HCT116 (cell line): ENCODE measurements around the gene BFSP1. TPM values are rescaled to one million over a fixed set of nuclear protein-coding genes. Genes with fewer than 3 reads are reported as not detected.

Experiments
- ATAC-seq: fragments of 200-7000 bp; cut with Tn5 transposase; 2 replicates; pipeline ENCODE4 v1.9.1; 2020; ENCODE audit warnings: mild to moderate bottlenecking, moderate library complexity
- BruUV-seq: library from RNA; stranded (reverse); fragments of 400-500 nt; replicated peaks from 2 replicates; lab custom pipeline; 2021; lab: Mats Ljungman, UMichigan
- CTCF ChIA-PET: fragments of 300-600 bp; sonication (Branson Sonifier 250); formaldehyde crosslinking; loops from one replicate; lab custom pipeline; 2021; ENCODE audit warnings: antibody characterized with exemption; lab: Charles Lee
- POLR2A ChIA-PET: fragments of 300-600, 350-600 bp; sonication (Branson Sonifier 250); formaldehyde crosslinking; loops from one replicate; lab custom pipeline; 2021; ENCODE audit warnings: antibody characterized with exemption; lab: Charles Lee
- RAD21 ChIA-PET, 2 experiments: fragments of 300-600 bp; sonication (Branson Sonifier 250); formaldehyde crosslinking; loops; one replicate each; lab custom pipeline; 2023; ENCODE audit warnings: low total read pairs in 2 of 2; ENCODE audit not compliant: uncharacterized antibody in 2 of 2, unreplicated experiment in 2 of 2, low non-redundant PET in 1 of 2; lab: Charles Lee
- DNase-seq: peaks from one replicate; pipeline ENCODE4 v3.0.0-alpha.2; 2010; ENCODE audit warnings: low read depth, low spot score
- H2AFZ ChIP-seq: fragments of 200-600 bp; shearing (Covaris generic), sonication (generic); 2 replicates; pipeline ENCODE4 v1.6.1; 2017; ENCODE audit warnings: low read depth, mixed run types, mixed read lengths, antibody characterized with exemption, low read length; ENCODE audit not compliant: poor library complexity, severe bottlenecking
- H3K27ac ChIP-seq: 2 replicates; pipeline ENCODE4 v1.5.1; 2012; ENCODE audit warnings: low read depth, low read length
- H3K27me3 ChIP-seq: fragments of 200-600 bp; sonication (generic); 2 replicates; pipeline ENCODE4 v1.6.1; 2016; ENCODE audit warnings: mixed run types, low read length, mixed read lengths; ENCODE audit not compliant: insufficient read depth
- H3K36me3 ChIP-seq, 2 experiments: fragments of 200-500 bp in 1 of 2; fragments of 200-600 bp in 1 of 2; sonication (Bioruptor generic) in 1 of 2; sonication (generic) in 1 of 2; 2 replicates each; pipeline versions ENCODE4 v1.5.1 to v1.6.1; 2014 to 2016; ENCODE audit warnings: low read length in 2 of 2, inconsistent platforms in 1 of 2, mixed read lengths in 1 of 2, mixed run types in 1 of 2; ENCODE audit not compliant: insufficient read depth in 2 of 2, control insufficient read depth in 1 of 2
- H3K4me1 ChIP-seq, 2 experiments: fragments of 200-600 bp in 1 of 2; sonication (generic) in 1 of 2; 2 replicates each; pipeline versions ENCODE4 v1.5.1 to v1.6.1; 2012 to 2017; ENCODE audit warnings: low read length in 2 of 2, inconsistent platforms in 1 of 2, mild to moderate bottlenecking in 1 of 2, mixed read lengths in 1 of 2, mixed run types in 1 of 2, moderate library complexity in 1 of 2; ENCODE audit not compliant: insufficient read depth in 2 of 2, control insufficient read depth in 1 of 2
- H3K4me2 ChIP-seq: fragments of 200-600 bp; sonication (generic); 2 replicates; pipeline ENCODE4 v1.6.1; 2017; ENCODE audit warnings: mixed run types, low read length, mixed read lengths
- H3K4me3 ChIP-seq, 2 experiments: fragments of 200-600 bp in 1 of 2; sonication (generic) in 1 of 2; replicated peaks in 1 of 2; 2 replicates each; pipeline ENCODE4 v1.5.1; 2011 to 2016; ENCODE audit warnings: low read length in 2 of 2, control low read depth in 1 of 2, low read depth in 1 of 2, mild to moderate bottlenecking in 1 of 2, mixed read lengths in 1 of 2, mixed run types in 1 of 2
- H3K79me2 ChIP-seq: fragments of 200-600 bp; sonication (generic); 2 replicates; pipeline ENCODE4 v1.6.1; 2017; ENCODE audit warnings: mild to moderate bottlenecking, mixed run types, low read length, moderate library complexity, mixed read lengths; ENCODE audit not compliant: insufficient read depth
- H3K9ac ChIP-seq: fragments of 200-600 bp; sonication (generic); 2 replicates; pipeline ENCODE4 v1.6.1; 2016; ENCODE audit warnings: low read length, mixed read lengths
- H3K9me2 ChIP-seq: fragments of 200-600 bp; sonication (generic), shearing (Covaris generic); 2 replicates; pipeline ENCODE4 v1.6.1; 2017; ENCODE audit warnings: mixed run types, mild to moderate bottlenecking, moderate library complexity; ENCODE audit not compliant: insufficient read depth
- H3K9me3 ChIP-seq, 2 experiments: fragments of 200-500 bp in 1 of 2; fragments of 200-600 bp in 1 of 2; sonication (Bioruptor generic) in 1 of 2; sonication (generic) in 1 of 2; 2 replicates each; pipeline ENCODE4 v1.6.1; 2014 to 2017; ENCODE audit warnings: low read length in 2 of 2, mixed read lengths in 2 of 2, inconsistent platforms in 1 of 2, low read depth in 1 of 2, mild to moderate bottlenecking in 1 of 2, mixed run types in 1 of 2, moderate library complexity in 1 of 2; ENCODE audit not compliant: control insufficient read depth in 1 of 2, insufficient read depth in 1 of 2
- H4K20me1 ChIP-seq: fragments of 200-600 bp; sonication (generic), shearing (Covaris generic); 2 replicates; pipeline ENCODE4 v1.6.1; 2017; ENCODE audit warnings: mixed run types, mild to moderate bottlenecking, moderate library complexity; ENCODE audit not compliant: insufficient read depth
- CBX3 ChIP-seq: IDR thresholded peaks from 2 replicates; pipeline ENCODE4 v1.6.1; 2012; ENCODE audit warnings: low read depth
- ELF1 ChIP-seq: IDR thresholded peaks from 2 replicates; pipeline ENCODE4 v1.6.1; 2012; ENCODE audit warnings: low read depth, borderline replicate concordance
- EZH2phosphoT487 ChIP-seq: fragments of 200-600 bp; IDR thresholded peaks from 2 replicates; pipeline ENCODE4 v1.6.1; 2018; ENCODE audit warnings: antibody characterized with exemption, borderline replicate concordance
- FOSL1 ChIP-seq: IDR thresholded peaks from 2 replicates; pipeline ENCODE4 v1.6.1; 2012; ENCODE audit warnings: low read depth
- JUND ChIP-seq: IDR thresholded peaks from 2 replicates; pipeline ENCODE4 v1.6.1; 2012
- RAD21 ChIP-seq: IDR thresholded peaks from 2 replicates; pipeline ENCODE4 v1.6.1; 2012; ENCODE audit warnings: low read depth, mild to moderate bottlenecking
- SP1 ChIP-seq: IDR thresholded peaks from 2 replicates; pipeline ENCODE4 v1.6.1; 2012; ENCODE audit warnings: low read depth
- TCF7L2 ChIP-seq: IDR thresholded peaks from 2 replicates; pipeline ENCODE4 v1.7.0; 2011; ENCODE audit warnings: borderline replicate concordance, inconsistent platforms; ENCODE audit not compliant: insufficient read depth, insufficient read length; ENCODE audit errors: extremely low read depth
- intact Hi-C: fragments of 100-400 bp; cut with micrococcal nuclease; formaldehyde crosslinking; loops from 2 replicates; pipeline ENCODE4 v1.10.0; 2022
- total RNA-seq: library from RNA; stranded (reverse); gene quantifications from one replicate; pipeline ENCODE4 v1.2.1, GENCODE V29; 2021; ENCODE audit not compliant: unreplicated experiment
- TF ChIP-seq, protein P1 (sequence below): IDR thresholded peaks from 2 replicates; pipeline ENCODE4 v1.6.1; 2011; ENCODE audit warnings: mild to moderate bottlenecking, low read length, moderate library complexity; ENCODE audit not compliant: insufficient replicate concordance; ENCODE audit errors: extremely low read depth

Gene BFSP1
- total RNA-seq, 1 experiment from 2014 or later: 8.8 TPM

DNA sequence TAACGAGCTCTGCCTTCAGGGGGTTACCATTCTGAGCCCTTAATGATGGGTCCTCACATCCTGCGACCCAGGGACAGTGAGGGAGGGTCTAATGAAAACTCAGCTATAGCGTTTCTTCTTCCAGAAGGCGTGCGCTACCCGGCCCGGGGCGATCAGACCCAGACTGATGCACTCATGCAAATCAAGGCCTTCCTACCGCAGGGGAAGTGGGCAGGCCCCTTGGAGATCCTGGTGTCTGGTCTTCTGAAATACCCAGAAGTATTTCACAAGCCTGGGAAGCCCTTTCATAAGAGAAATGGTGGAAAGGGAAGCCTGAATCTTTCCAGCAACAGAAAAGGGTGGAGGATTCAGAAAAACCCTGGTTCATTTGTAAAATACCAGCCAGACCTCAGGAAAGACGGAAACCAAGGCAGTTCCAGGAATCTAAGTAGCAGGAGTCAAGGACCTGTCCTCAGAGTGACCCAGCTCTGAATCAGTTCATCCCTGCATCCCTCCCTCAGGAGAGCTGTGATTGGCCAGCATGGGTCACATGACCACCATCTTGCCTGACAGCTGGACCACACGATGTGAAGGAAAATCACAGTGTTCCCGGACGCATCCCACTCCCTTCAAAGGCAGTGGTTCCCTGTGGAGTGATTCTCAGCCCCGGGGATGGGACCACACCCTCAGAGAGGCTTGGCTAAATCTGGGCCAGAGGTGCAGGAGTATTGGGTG lies 12.7 kb downstream of the BFSP1 start (continued):
- TF ChIP-seq, protein P1, sequence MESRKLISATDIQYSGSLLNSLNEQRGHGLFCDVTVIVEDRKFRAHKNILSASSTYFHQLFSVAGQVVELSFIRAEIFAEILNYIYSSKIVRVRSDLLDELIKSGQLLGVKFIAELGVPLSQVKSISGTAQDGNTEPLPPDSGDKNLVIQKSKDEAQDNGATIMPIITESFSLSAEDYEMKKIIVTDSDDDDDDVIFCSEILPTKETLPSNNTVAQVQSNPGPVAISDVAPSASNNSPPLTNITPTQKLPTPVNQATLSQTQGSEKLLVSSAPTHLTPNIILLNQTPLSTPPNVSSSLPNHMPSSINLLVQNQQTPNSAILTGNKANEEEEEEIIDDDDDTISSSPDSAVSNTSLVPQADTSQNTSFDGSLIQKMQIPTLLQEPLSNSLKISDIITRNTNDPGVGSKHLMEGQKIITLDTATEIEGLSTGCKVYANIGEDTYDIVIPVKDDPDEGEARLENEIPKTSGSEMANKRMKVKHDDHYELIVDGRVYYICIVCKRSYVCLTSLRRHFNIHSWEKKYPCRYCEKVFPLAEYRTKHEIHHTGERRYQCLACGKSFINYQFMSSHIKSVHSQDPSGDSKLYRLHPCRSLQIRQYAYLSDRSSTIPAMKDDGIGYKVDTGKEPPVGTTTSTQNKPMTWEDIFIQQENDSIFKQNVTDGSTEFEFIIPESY: no peak
- TF ChIP-seq JUND: no peak
- TF ChIP-seq, all 23 proteins: peak for 0

DNA sequence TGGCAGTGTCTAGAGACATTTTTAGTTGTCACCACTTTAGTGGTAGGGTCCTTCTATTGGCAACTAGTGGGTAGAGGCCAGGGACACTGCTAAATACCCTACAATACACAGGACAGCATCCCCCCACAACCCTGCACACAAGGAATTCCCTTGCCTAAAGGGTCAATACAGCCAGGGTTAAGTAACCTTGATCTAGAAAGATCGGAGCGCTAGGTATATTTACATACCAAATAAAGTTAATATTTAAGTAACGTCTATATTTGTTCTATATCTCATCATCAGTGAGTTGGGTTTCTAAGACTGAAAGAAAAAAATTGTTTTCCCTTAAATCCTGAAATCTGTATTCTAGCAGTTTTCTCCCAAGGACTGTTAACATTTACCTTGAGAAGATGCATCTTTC lies 16.1 kb downstream of the BFSP1 start:
- intact Hi-C loops: no loop called here
- RAD21 ChIA-PET: no interaction called here
- POLR2A ChIA-PET: no interaction called here
- Histone ChIP-seq H3K36me3 (no peaks in the 10 kb centered on the region), H3K9me3 (no peaks in the 10 kb centered on the region), H3K79me2 (no peaks in the 10 kb centered on the region), H4K20me1 (no peaks in the 10 kb centered on the region), H3K4me3 (no peak overlapping the region), H3K4me2 (no peak overlapping the region), H2AFZ (no peak overlapping the region), H3K9ac (no peak overlapping the region), H3K27me3 (no peaks in the 10 kb centered on the region), H3K4me1 (peaks cover under 1 to 1% of the 10 kb centered on the region in 2 experiments; a peak in 3 of 4 replicates)
- no peak for DNase-seq
- no peak for ATAC-seq
- CTCF ChIA-PET: no interaction called here
- BruUV-seq: no TSS peak
- TF ChIP-seq, protein P1: no peak
- TF ChIP-seq TCF7L2 (no peak), SP1 (no peak), EZH2phosphoT487 (no peak), CBX3 (no peak), RAD21 (no peak), ELF1 (no peak), FOSL1 (no peak)
- TF ChIP-seq, all 23 proteins: peak for 0
- Histone ChIP-seq H3K27ac (no peak overlapping the region), H3K9me2 (no peaks in the 10 kb centered on the region)
